ENCODE measurements around the gene MLLT10.
"Not testable (repeated sequence)": the region's sequence is repeated elsewhere in the genome, so short reads cannot be mapped to it uniquely, and the experiment has no call there.

MLLT10 gene

DNA sequence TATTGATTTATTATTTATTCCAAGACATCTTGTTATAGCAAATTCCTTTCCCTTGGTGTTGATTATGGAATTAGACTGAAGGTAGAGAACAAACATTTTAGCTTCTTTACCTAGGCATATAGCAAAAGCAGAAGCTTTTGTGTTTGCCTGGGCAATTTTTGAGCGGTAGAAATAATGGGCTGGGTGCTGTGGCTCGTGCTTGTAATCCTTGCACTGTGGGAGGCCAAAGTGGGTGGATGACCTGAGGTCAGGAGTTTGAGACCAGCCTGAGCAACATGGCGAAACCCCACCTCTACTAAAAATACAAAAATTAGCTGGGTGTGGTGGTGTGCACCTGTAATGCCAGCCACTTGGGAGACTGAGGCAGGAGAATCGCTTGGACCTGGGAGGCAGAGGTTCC, 6.7 kb downstream of the MLLT10 start:
- H3K4me1 ChIP-seq (ENCODE audit: control insufficient read depth, insufficient read depth, low read length); H3K27me3 ChIP-seq (ENCODE audit: control insufficient read depth, insufficient read depth, low read length); H3K27ac ChIP-seq (ENCODE audit: low read length); H3K4me3 ChIP-seq (ENCODE audit: low read length); H3K9me3 ChIP-seq (ENCODE audit: control insufficient read depth, insufficient read depth, low read length); DNase-seq (ENCODE audit: low read depth, low spot score): not testable (repeated sequence)
- WGBS (ENCODE audit: insufficient coverage, insufficient read length): no CpG with 5 or more reads among the region's 4 CpGs
- peaks cover 26% of the 10 kb centered on the region for H3K36me3 ChIP-seq (ENCODE audit: control insufficient read depth, insufficient read depth, low read length)

DNA sequence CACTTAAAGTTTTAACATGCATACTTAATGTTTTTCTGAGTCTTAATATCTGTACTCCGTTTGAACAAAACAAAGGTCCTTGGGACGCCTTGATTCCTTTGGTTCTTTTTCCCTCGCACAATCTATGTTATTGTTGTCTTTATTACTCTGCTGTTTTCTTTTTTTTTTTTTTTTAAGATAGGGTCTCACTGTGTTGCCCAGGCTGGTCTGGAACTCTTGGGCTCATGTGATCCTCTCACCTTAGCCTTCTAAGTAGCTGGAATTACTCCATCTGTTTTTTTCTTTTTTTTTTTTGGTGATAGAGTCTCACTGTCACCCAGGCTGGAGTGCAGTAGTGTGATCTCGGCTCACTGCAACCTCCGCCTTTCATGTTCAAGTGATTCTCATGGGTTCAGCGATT, 13.2 kb downstream of the MLLT10 start:
- Histone ChIP-seq H3K27me3 (ENCODE audit: control insufficient read depth, insufficient read depth, low read length) (no peaks in the 10 kb centered on the region), H3K36me3 (ENCODE audit: control insufficient read depth, insufficient read depth, low read length) (peaks cover 18% of the 10 kb centered on the region), H3K4me1 (ENCODE audit: control insufficient read depth, insufficient read depth, low read length) (no peaks in the 10 kb centered on the region; the same call in 1 of the 2 replicates), H3K27ac (ENCODE audit: low read length) (no peak overlapping the region), H3K4me3 (ENCODE audit: low read length) (no peak overlapping the region), H3K9me3 (ENCODE audit: control insufficient read depth, insufficient read depth, low read length) (no peaks in the 10 kb centered on the region)
- WGBS (ENCODE audit: insufficient coverage, insufficient read length): no CpG with 5 or more reads among the region's 6 CpGs
- no peak for DNase-seq (ENCODE audit: low read depth, low spot score)

- Histone ChIP-seq H3K27ac (ENCODE audit: low read length) (no peak overlapping the region), H3K4me1 (ENCODE audit: control insufficient read depth, insufficient read depth, low read length) (no peaks in the 10 kb centered on the region), H3K27me3 (ENCODE audit: control insufficient read depth, insufficient read depth, low read length) (no peaks in the 10 kb centered on the region), H3K36me3 (ENCODE audit: control insufficient read depth, insufficient read depth, low read length) (peaks cover 7% of the 10 kb centered on the region; the same call in 1 of the 2 replicates), H3K4me3 (ENCODE audit: low read length) (no peak overlapping the region), H3K9me3 (ENCODE audit: control insufficient read depth, insufficient read depth, low read length) (no peaks in the 10 kb centered on the region)
- DNase-seq (ENCODE audit: low read depth, low spot score): no peak
- no CpG with 5 or more reads among the region's 8 CpGs for WGBS (ENCODE audit: insufficient coverage, insufficient read length)
These were observed 18.6 kb downstream of the MLLT10 start for GRCh38 chr10:21552638-21553037.

DNA sequence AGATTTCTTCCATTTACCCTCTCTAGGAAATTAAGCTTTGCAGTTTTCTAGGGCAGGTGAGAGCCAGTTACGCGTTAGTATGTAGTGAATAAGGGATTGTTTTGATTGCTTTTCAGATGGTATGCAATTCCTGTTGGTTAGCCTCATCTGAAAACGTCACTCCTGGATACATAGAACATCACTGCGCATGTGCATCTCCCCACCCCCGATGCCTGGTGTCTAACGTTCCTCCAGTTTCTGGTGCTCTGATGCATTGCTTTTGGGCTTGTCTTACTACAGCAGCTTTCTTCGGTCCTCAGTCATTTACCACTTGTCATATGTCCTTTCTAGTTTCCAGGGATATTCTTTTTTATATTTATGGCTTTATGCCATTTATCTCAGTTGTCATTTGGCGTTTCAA, 22.5 kb downstream of the MLLT10 start:
- Histone ChIP-seq H3K4me3 (ENCODE audit: low read length) (no peak overlapping the region), H3K27me3 (ENCODE audit: control insufficient read depth, insufficient read depth, low read length) (no peaks in the 10 kb centered on the region), H3K27ac (ENCODE audit: low read length) (no peak overlapping the region), H3K36me3 (ENCODE audit: control insufficient read depth, insufficient read depth, low read length) (peaks cover 7% of the 10 kb centered on the region; the same call in 1 of the 2 replicates), H3K4me1 (ENCODE audit: control insufficient read depth, insufficient read depth, low read length) (no peaks in the 10 kb centered on the region), H3K9me3 (ENCODE audit: control insufficient read depth, insufficient read depth, low read length) (no peaks in the 10 kb centered on the region)
- no CpG with 5 or more reads among the region's 8 CpGs for WGBS (ENCODE audit: insufficient coverage, insufficient read length)
- no peak for DNase-seq (ENCODE audit: low read depth, low spot score)

GRCh38 chr10:21558984-21559383, 25.0 kb downstream of the MLLT10 start:
- H3K27me3 ChIP-seq (ENCODE audit: control insufficient read depth, insufficient read depth, low read length); DNase-seq (ENCODE audit: low read depth, low spot score); H3K27ac ChIP-seq (ENCODE audit: low read length); H3K9me3 ChIP-seq (ENCODE audit: control insufficient read depth, insufficient read depth, low read length); H3K36me3 ChIP-seq (ENCODE audit: control insufficient read depth, insufficient read depth, low read length); H3K4me1 ChIP-seq (ENCODE audit: control insufficient read depth, insufficient read depth, low read length); H3K4me3 ChIP-seq (ENCODE audit: low read length): not testable (repeated sequence)
- WGBS (ENCODE audit: insufficient coverage, insufficient read length): no CpG with 5 or more reads among the region's 7 CpGs

- no peaks in the 10 kb centered on the region for H3K9me3 ChIP-seq (ENCODE audit: control insufficient read depth, insufficient read depth, low read length)
- no peak overlapping the region for H3K4me3 ChIP-seq (ENCODE audit: low read length)
- H3K4me1 ChIP-seq (ENCODE audit: control insufficient read depth, insufficient read depth, low read length): no peaks in the 10 kb centered on the region; the same call in 1 of the 2 replicates
- H3K27me3 ChIP-seq (ENCODE audit: control insufficient read depth, insufficient read depth, low read length): no peaks in the 10 kb centered on the region
- WGBS (ENCODE audit: insufficient coverage, insufficient read length): no CpG with 5 or more reads among the region's 3 CpGs
- H3K36me3 ChIP-seq (ENCODE audit: control insufficient read depth, insufficient read depth, low read length): no peaks in the 10 kb centered on the region
- no peak for DNase-seq (ENCODE audit: low read depth, low spot score)
- H3K27ac ChIP-seq (ENCODE audit: low read length): no peak overlapping the region
These were observed 36.9 kb downstream of the MLLT10 start for GRCh38 chr10:21570761-21571521.

- Histone ChIP-seq H3K4me3 (ENCODE audit: low read length) (no peak overlapping the region), H3K27me3 (ENCODE audit: control insufficient read depth, insufficient read depth, low read length) (no peaks in the 10 kb centered on the region), H3K36me3 (ENCODE audit: control insufficient read depth, insufficient read depth, low read length) (no peaks in the 10 kb centered on the region), H3K4me1 (ENCODE audit: control insufficient read depth, insufficient read depth, low read length) (no peaks in the 10 kb centered on the region; the same call in 1 of the 2 replicates), H3K9me3 (ENCODE audit: control insufficient read depth, insufficient read depth, low read length) (no peaks in the 10 kb centered on the region), H3K27ac (ENCODE audit: low read length) (no peak overlapping the region)
- no peak for DNase-seq (ENCODE audit: low read depth, low spot score)
- WGBS (ENCODE audit: insufficient coverage, insufficient read length): no CpG with 5 or more reads among the region's 3 CpGs
These were observed 38.5 kb downstream of the MLLT10 start for GRCh38 chr10:21572578-21572977.

DNA sequence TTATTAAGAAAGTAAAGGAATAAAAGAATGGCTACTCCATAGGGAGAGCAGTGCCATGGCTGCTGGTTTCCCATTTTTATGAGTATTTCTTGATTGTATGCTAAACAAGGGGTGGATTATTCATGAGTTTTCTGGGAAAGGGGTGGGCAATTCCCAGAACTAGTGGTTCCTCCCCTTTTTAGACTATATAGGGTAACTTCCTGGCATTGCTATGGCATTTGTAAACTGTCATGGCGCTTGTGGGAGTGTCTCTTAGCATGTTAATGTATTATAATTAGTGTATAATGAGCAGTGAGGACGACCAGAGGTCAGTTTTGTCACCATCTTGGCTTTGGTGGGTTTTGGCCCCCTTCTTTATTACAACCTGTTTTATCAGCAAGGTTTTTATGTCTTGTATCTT, 40.5 kb downstream of the MLLT10 start:
- no CpG with 5 or more reads among the region's 2 CpGs for WGBS (ENCODE audit: insufficient coverage, insufficient read length)
- not testable (repeated sequence) for H3K36me3 ChIP-seq (ENCODE audit: control insufficient read depth, insufficient read depth, low read length); DNase-seq (ENCODE audit: low read depth, low spot score)

DNA sequence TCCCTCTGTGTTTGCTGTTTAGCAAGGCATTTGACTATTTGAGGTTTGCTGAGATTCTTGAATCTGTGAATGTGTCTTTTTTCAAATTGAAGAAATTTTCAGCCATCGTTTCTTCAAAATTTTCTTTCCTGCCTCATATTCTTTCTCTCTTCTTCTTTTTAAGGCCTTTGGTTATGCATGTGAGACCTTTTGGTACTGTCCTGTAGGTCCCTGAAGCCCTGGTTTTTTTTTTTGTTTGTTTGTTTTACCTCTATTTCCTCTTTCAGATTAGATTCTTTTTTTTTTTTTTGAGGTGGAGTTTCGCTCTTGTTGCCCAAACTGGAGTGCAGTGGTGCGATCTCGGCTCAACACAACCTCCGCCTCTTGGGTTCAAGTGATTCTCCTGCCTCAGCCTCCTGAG, 45.3 kb downstream of the MLLT10 start:
- no peaks in the 10 kb centered on the region for H3K27me3 ChIP-seq (ENCODE audit: control insufficient read depth, insufficient read depth, low read length)
- H3K36me3 ChIP-seq (ENCODE audit: control insufficient read depth, insufficient read depth, low read length): no peaks in the 10 kb centered on the region
- DNase-seq (ENCODE audit: low read depth, low spot score): no peak
- WGBS (ENCODE audit: insufficient coverage, insufficient read length): no CpG with 5 or more reads among the region's 5 CpGs
- no peaks in the 10 kb centered on the region for H3K4me1 ChIP-seq (ENCODE audit: control insufficient read depth, insufficient read depth, low read length)
- H3K9me3 ChIP-seq (ENCODE audit: control insufficient read depth, insufficient read depth, low read length): no peaks in the 10 kb centered on the region
- H3K4me3 ChIP-seq (ENCODE audit: low read length): no peak overlapping the region
- no peak overlapping the region for H3K27ac ChIP-seq (ENCODE audit: low read length)

More for the DNA sequence above, 40.5 kb downstream of the MLLT10 start:
- H3K9me3 ChIP-seq (ENCODE audit: control insufficient read depth, insufficient read depth, low read length); H3K27ac ChIP-seq (ENCODE audit: low read length); H3K4me3 ChIP-seq (ENCODE audit: low read length); H3K27me3 ChIP-seq (ENCODE audit: control insufficient read depth, insufficient read depth, low read length); H3K4me1 ChIP-seq (ENCODE audit: control insufficient read depth, insufficient read depth, low read length): not testable (repeated sequence)

GRCh38 chr10:21581421-21581834, 47.4 kb downstream of the MLLT10 start:
- H3K27me3 ChIP-seq (ENCODE audit: control insufficient read depth, insufficient read depth, low read length); DNase-seq (ENCODE audit: low read depth, low spot score); H3K4me3 ChIP-seq (ENCODE audit: low read length); H3K36me3 ChIP-seq (ENCODE audit: control insufficient read depth, insufficient read depth, low read length); H3K27ac ChIP-seq (ENCODE audit: low read length); H3K4me1 ChIP-seq (ENCODE audit: control insufficient read depth, insufficient read depth, low read length); H3K9me3 ChIP-seq (ENCODE audit: control insufficient read depth, insufficient read depth, low read length): not testable (repeated sequence)
- no CpG with 5 or more reads among the region's 3 CpGs for WGBS (ENCODE audit: insufficient coverage, insufficient read length)

Data from iPS DF 6.9 (cell line).